Kidney (tissue), 14 donors: ENCODE results near the gene GAB3. TPM values are rescaled to one million over a fixed set of nuclear protein-coding genes. Genes with fewer than 3 reads are reported as not detected.
A peak's percentile ranks its signal among the peaks of the same experiment; 100 is the strongest.

ENCODE experiments used
- DNase-seq, 5 donors: peaks; one replicate each; pipeline ENCODE4 v3.0.0-alpha.2; 2013 to 2020
- FAIRE-seq: peaks from 2 replicates; lab custom pipeline; 2012; peaks lifted over from hg19 to GRCh38; lab: Jason Lieb, UNC
- H3K27ac ChIP-seq, 2 donors: one replicate each; pipeline ENCODE4 v1.7.0; 2013; ENCODE audit warnings: low read depth in 2 of 2, low read length in 2 of 2, inconsistent platforms in 1 of 2
- H3K27me3 ChIP-seq: one replicate; pipeline ENCODE4 v1.7.1; 2013; ENCODE audit warnings: low read length, inconsistent platforms; ENCODE audit not compliant: control insufficient read depth, insufficient read depth
- H3K36me3 ChIP-seq, 3 donors: one replicate each; pipeline versions ENCODE4 v1.7.0 to v1.7.1; 2013; ENCODE audit warnings: low read length in 3 of 3, control low read depth in 1 of 3, inconsistent platforms in 1 of 3; ENCODE audit not compliant: insufficient read depth in 3 of 3, control insufficient read depth in 2 of 3
- H3K4me1 ChIP-seq, 3 donors: one replicate each; pipeline versions ENCODE4 v1.7.0 to v1.7.1; 2013; ENCODE audit warnings: low read length in 3 of 3, inconsistent platforms in 1 of 3, low read depth in 1 of 3; ENCODE audit not compliant: control insufficient read depth in 2 of 3, insufficient read depth in 2 of 3
- H3K4me3 ChIP-seq, 3 donors: one replicate each; pipeline versions ENCODE4 v1.7.0 to v1.8.1; 2013; ENCODE audit warnings: low read length in 3 of 3, control low read depth in 1 of 3, inconsistent platforms in 1 of 3
- H3K9ac ChIP-seq, 3 donors: one replicate each; pipeline versions ENCODE4 v1.7.0 to v1.7.1; 2013; ENCODE audit warnings: low read length in 3 of 3, control low read depth in 1 of 3, inconsistent platforms in 1 of 3
- H3K9me3 ChIP-seq, 3 donors: one replicate each; pipeline versions ENCODE4 v1.7.0 to v1.7.1; 2013; ENCODE audit warnings: low read length in 3 of 3, control low read depth in 1 of 3, inconsistent platforms in 1 of 3; ENCODE audit not compliant: control insufficient read depth in 2 of 3, insufficient read depth in 1 of 3
- CTCF ChIP-seq: IDR thresholded peaks from 3 replicates; pipeline ENCODE4 v1.5.1; 2012; ENCODE audit warnings: mild to moderate bottlenecking, moderate library complexity, borderline replicate concordance; ENCODE audit not compliant: insufficient read depth; ENCODE audit errors: extremely low read depth
- intact Hi-C: fragments of 100-400 bp; cut with DNase I; formaldehyde crosslinking; loops from one replicate; pipeline ENCODE4 v1.11.1; 2022
- polyA plus RNA-seq: library from polyadenylated mRNA; stranded (reverse); fragments of 350-450 nt; fragmentation: Illumina TruSeq; extraction: RNeasy Lipid Tissue Mini Kit (QIAGEN cat#74804); gene quantifications from one replicate; pipeline ENCODE4 v1.2.3, GENCODE V29; 2014; ENCODE audit warnings: low read depth, low replicate concordance; ENCODE audit not compliant: insufficient read depth
- total RNA-seq: library from RNA; stranded (reverse); fragmentation: NEBNext Ultra II Directional; extraction: Animal tissue kit (Norgen Biotek cat#: 25700); gene quantifications from one replicate; pipeline ENCODE4 v1.2.1, GENCODE V29; 2021
- donor health status: control.
- donor health status: control.
- donor health status: control.
- donor health status: control.
- donor health status: control.
- donor health status: DM: yes; HTN: yes; CAD: no.
- donor health status: Normal renal cell carcinoma (clear cell type).

Gene GAB3
- total and polyA plus RNA-seq, 2 donors from 2014 or later = 0.95 to 6.4 TPM

- FAIRE-seq (no peak), DNase-seq (peak in 1 of 5 donors; percentile 61)
- H3K9me3 ChIP-seq = no peaks in the 10 kb centered on the region
- no peaks in the 10 kb centered on the region for H3K27me3 ChIP-seq
- H3K27ac ChIP-seq = no peak overlapping the region
- intact Hi-C loops = no loop called here
- no peak overlapping the region for H3K4me3 ChIP-seq
- H3K36me3 ChIP-seq = no peaks in the 10 kb centered on the region
- no peak for TF ChIP-seq CTCF
- no peak overlapping the region for H3K9ac ChIP-seq
- no peaks in the 10 kb centered on the region for H3K4me1 ChIP-seq
Observed at GRCh38 chrX:154658187-154658586, 92.7 kb downstream of the GAB3 start.

- Histone ChIP-seq H3K9me3 (no peaks in the 10 kb centered on the region), H3K27ac (no peak overlapping the region), H3K9ac (no peak overlapping the region), H3K4me3 (no peak overlapping the region), H3K4me1 (no peaks in the 10 kb centered on the region), H3K36me3 (no peaks in the 10 kb centered on the region), H3K27me3 (no peaks in the 10 kb centered on the region)
- intact Hi-C loops = no loop called here
- DNase-seq (no peak), FAIRE-seq (no peak)
- no peak for TF ChIP-seq CTCF
Observed at GRCh38 chrX:154657226-154657805, 93.6 kb downstream of the GAB3 start.

GRCh38 chrX:154655786-154656185 is 95.1 kb downstream of the GAB3 start:
- TF ChIP-seq CTCF = no peak
- DNase-seq = peak in 1 of 5 donors; percentile 49
- Histone ChIP-seq H3K4me3 (no peak overlapping the region), H3K9ac (no peak overlapping the region), H3K4me1 (no peaks in the 10 kb centered on the region), H3K27ac (no peak overlapping the region), H3K9me3 (no peaks in the 10 kb centered on the region), H3K36me3 (no peaks in the 10 kb centered on the region), H3K27me3 (no peaks in the 10 kb centered on the region)
- FAIRE-seq = no peak
- intact Hi-C loops = no loop called here

- no peak for FAIRE-seq
Observed at GRCh38 chrX:154655346-154655745, 95.5 kb downstream of the GAB3 start.

More at GRCh38 chrX:154655346-154655745, 95.5 kb downstream of the GAB3 start:
- TF ChIP-seq CTCF = no peak
- no peaks in the 10 kb centered on the region for H3K4me1 ChIP-seq
- no peak overlapping the region for H3K27ac ChIP-seq
- intact Hi-C loops = no loop called here
- H3K36me3 ChIP-seq = no peaks in the 10 kb centered on the region
- no peak overlapping the region for H3K4me3 ChIP-seq
- peak in 1 of 5 donors; percentile 53 for DNase-seq
- H3K27me3 ChIP-seq = no peaks in the 10 kb centered on the region
- H3K9me3 ChIP-seq = no peaks in the 10 kb centered on the region
- H3K9ac ChIP-seq = no peak overlapping the region
